ENCODE measurements around the gene LMNA. TPM values are rescaled to one million over a fixed set of nuclear protein-coding genes. Genes with fewer than 3 reads are reported as not detected.

The LMNA gene
- total and polyA plus RNA-seq, 2 of the 4 experiments (the other 2 are of a cell fraction), result 563 to 755 TPM

GRCh38 chr1:156162430-156163037, 48.0 kb downstream of the LMNA start:
- ChIA-PET POLR2A (ENCODE audit: unreplicated experiment) (no interaction called here), CTCF (interaction anchor here (1.4 kb wide), 1 partner anchor 11 kb away, joined by 3 read pairs; no protein-coding TSS in a partner anchor)
- no peak overlapping the region for H3K18ac ChIP-seq (ENCODE audit: low read depth, low read length)
- no peak overlapping the region for H4K91ac ChIP-seq (ENCODE audit: insufficient read depth, low read depth, low read length)
- no peak overlapping the region for H3K4me2 ChIP-seq (ENCODE audit: low read depth, low read length)
- no peak overlapping the region for H3K4me3 ChIP-seq (ENCODE audit: insufficient read depth, low read depth, low read length)
- no peak overlapping the region for H3K4ac ChIP-seq (ENCODE audit: low read depth, low read length)
- no peak overlapping the region for H2AFZ ChIP-seq (replicated peaks; ENCODE audit: low read length, poor library complexity)
- H3K27me3 ChIP-seq (ENCODE audit: control insufficient read depth, insufficient read depth, low read length), result peaks cover 2% of the 10 kb centered on the region; the same call in 1 of the 2 replicates
- no peak overlapping the region for H4K5ac ChIP-seq (ENCODE audit: low read depth, low read length)
- no peak overlapping the region for H3K27ac ChIP-seq (ENCODE audit: insufficient read depth, low read length)
- DNase-seq, result no peak
- no peak overlapping the region for H2BK120ac ChIP-seq (ENCODE audit: low read depth, low read length)
- WGBS, 2 experiments (ENCODE audit: extremely low coverage in 2 of 2, insufficient read length in 1 of 2), result 80% methylated on average over 1 of the region's 5 CpGs; no CpG with 5 or more reads in 1 of the 2 experiments
- H3K4me1 ChIP-seq (ENCODE audit: control insufficient read depth, insufficient read depth, low read length), result peaks cover 8% of the 10 kb centered on the region
- H3K36me3 ChIP-seq (ENCODE audit: control insufficient read depth, insufficient read depth, low read length), result no peaks in the 10 kb centered on the region
- dilution Hi-C loops (cut with HindIII; ENCODE audit: low sequenced_read_pairs, unreplicated experiment), result no loop called here
- no peak overlapping the region for H3K9ac ChIP-seq (ENCODE audit: low read depth, low read length)
- no peaks in the 10 kb centered on the region for H3K9me3 ChIP-seq (ENCODE audit: control insufficient read depth, insufficient read depth, low read length)
- H4K8ac ChIP-seq (ENCODE audit: low read depth in 2 of 2, low read length in 2 of 2), result no peak overlapping the region
- no peak for TF ChIP-seq CHD1 (IDR thresholded peaks at IDR 0.05; ENCODE audit: low read depth, low read length)
- TF ChIP-seq MAZ (IDR thresholded peaks at IDR 0.05; ENCODE audit: borderline replicate concordance, low read depth, low read length), result no peak
- no peak for TF ChIP-seq RFX5 (IDR thresholded peaks at IDR 0.05; ENCODE audit: low read depth, low read length)
- no peak for TF ChIP-seq NFE2L2 (IDR thresholded peaks at IDR 0.05; ENCODE audit: low read depth, low read length)
- no peak for TF ChIP-seq RCOR1 (IDR thresholded peaks at IDR 0.05; ENCODE audit: insufficient replicate concordance, low read length)
- no peak for TF ChIP-seq CEBPB (IDR thresholded peaks at IDR 0.05; ENCODE audit: low read depth, low read length)
- no peak for TF ChIP-seq RAD21 (IDR thresholded peaks at IDR 0.05; ENCODE audit: low read length)
- TF ChIP-seq USF2 (IDR thresholded peaks at IDR 0.05; ENCODE audit: low read depth, low read length), result no peak
- no peak for TF ChIP-seq SMC3 (IDR thresholded peaks at IDR 0.05; ENCODE audit: low read depth, low read length)
- TF ChIP-seq MXI1 (IDR thresholded peaks at IDR 0.05; ENCODE audit: borderline replicate concordance, low read depth, low read length), result no peak
- TF ChIP-seq POLR2A (IDR thresholded peaks at IDR 0.05; ENCODE audit: low read depth, low read length), result no peak
- in situ Hi-C loops (cut with MboI; ENCODE audit: low sequenced_read_pairs), result loop anchor here (5.0 kb wide), 1 partner anchor 50 kb away; the partner anchor contains the start of gene PMF1
- intact Hi-C loops (cut with micrococcal nuclease), result no loop called here
- no peaks in the 10 kb centered on the region for H4K20me1 ChIP-seq (ENCODE audit: insufficient read depth, low read length)
- H3K79me1 ChIP-seq (ENCODE audit: low read depth in 1 of 2, low read length in 2 of 2), result no peaks in the 10 kb centered on the region
- no peak; the same call in 1 of the 2 replicates for ATAC-seq (ENCODE audit: low read depth)
- H3K23ac ChIP-seq (ENCODE audit: low read depth, low read length), result no peak overlapping the region
- no peak overlapping the region for H3K56ac ChIP-seq (ENCODE audit: extremely low read depth, insufficient read depth, low read length)
- H2BK5ac ChIP-seq (ENCODE audit: low read depth, low read length, poor library complexity, severe bottlenecking), result no peak overlapping the region
- H2BK20ac ChIP-seq (ENCODE audit: low read depth, low read length), result no peak overlapping the region
- no TSS peak for BruUV-seq (replicated peaks)
- no peak overlapping the region for H2AK9ac ChIP-seq (replicated peaks; ENCODE audit: low read depth, low read length, poor library complexity)
- H3K14ac ChIP-seq (replicated peaks; ENCODE audit: low read depth, low read length), result no peak overlapping the region
- no peak overlapping the region for H2AK5ac ChIP-seq (ENCODE audit: low read depth, low read length)
- no peak overlapping the region for H2BK15ac ChIP-seq (ENCODE audit: low read depth, low read length)
- peaks cover 13% of the 10 kb centered on the region for H3K9me1 ChIP-seq (ENCODE audit: insufficient read depth, low read length)
